Measurements from ENCODE around the gene RGS14.
"Not testable (repeated sequence)": the region's sequence is repeated elsewhere in the genome, so short reads cannot be mapped to it uniquely, and the experiment has no call there.

RGS14 gene

DNA sequence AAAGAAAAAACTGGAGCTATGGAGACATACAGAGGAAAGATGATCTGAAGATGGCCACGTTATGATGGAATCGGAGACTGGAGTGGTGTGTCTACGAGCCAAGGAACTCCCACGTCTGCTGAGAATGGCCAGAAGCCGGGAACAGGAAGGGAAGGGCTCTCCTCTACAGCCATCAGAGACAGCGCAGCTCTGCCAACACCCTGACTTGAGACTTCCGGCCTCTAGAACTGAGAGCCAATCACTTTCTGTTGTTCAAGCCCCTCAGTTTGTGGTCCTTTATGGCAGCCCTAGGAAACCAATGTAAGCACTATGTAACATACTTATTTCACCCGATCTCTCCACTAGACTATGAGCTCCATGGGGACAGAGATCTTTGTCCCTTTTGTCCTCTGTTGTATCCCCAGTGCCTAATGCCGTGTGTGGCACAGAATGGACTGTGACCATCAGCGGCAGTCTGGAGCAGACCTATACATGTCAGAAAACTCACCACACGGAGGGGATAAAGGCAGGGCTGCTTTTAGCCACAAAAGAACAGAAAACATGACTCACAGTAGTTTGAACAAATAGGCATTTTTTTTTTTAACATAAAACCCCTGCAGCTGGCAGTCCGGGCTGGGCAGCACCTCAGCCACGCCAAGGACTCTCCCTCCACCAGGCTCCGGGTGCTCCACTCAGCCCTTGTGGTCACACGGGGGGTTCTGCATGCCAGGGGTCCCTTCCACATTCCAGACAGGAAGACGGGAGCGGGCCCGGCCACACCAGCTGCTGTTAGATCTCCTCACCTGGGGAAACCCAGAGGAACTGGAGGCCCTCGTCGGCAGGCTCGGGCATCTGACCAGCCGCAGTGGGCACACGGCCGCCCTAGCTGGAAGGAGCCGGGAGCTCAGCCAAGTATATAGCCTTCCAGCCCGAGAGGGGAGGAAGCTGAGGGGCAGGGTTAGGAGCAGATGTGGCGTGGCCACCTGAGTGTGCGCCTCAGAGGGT, 29.9 kb upstream of the RGS14 start:
- no peak for DNase-seq

DNA sequence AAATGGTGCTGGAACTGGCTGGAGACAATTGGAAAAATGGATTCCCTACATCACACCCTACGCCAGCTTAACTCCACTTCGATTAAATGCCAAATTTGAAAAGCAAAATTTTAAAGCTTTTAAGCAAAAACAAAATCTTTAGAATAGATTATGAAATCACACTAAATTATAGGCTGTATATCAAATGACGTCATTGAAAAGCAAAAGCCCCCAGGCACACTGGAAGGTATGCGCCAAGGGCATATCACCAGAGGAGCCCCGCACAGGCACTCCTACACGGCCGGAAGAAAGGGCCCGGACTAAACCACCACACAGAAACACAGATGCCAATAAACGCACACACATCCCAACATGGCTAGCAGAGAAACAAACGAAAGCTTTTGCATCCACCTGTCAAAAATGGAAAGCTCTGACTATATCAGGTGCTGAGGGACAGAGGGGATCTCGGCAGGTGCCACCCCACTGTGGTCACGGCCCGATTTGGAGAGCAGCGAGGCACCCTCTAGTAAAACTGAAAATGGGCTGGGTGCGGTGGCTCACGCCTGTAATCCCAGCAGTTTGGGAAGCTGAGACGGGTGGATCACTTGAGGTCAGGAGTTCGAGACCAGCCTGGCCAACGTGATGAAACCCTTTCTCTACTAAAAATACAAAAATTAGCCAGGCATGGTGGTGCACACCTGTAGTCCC, 29.0 kb upstream of the RGS14 start:
- no peak for DNase-seq

DNA sequence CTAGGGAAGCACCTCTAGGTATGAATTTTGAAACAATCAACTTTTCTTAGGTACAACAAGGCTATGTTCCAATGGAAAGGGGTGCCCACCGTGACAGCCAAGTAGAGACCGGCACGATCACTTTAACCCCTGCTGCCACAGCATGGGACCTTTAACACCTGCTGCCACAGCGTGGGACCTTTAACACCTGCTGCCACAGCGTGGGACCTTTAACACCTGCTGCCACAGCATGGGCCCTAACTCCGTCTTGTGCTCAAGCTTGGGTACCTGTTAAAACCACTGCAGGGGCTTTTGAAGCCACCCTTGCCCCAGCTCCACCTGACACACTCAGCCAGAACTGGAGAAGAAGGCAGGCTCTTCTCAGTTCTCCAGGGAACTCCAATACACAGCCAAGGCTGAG, 27.8 kb upstream of the RGS14 start:
- DNase-seq = no peak

DNA sequence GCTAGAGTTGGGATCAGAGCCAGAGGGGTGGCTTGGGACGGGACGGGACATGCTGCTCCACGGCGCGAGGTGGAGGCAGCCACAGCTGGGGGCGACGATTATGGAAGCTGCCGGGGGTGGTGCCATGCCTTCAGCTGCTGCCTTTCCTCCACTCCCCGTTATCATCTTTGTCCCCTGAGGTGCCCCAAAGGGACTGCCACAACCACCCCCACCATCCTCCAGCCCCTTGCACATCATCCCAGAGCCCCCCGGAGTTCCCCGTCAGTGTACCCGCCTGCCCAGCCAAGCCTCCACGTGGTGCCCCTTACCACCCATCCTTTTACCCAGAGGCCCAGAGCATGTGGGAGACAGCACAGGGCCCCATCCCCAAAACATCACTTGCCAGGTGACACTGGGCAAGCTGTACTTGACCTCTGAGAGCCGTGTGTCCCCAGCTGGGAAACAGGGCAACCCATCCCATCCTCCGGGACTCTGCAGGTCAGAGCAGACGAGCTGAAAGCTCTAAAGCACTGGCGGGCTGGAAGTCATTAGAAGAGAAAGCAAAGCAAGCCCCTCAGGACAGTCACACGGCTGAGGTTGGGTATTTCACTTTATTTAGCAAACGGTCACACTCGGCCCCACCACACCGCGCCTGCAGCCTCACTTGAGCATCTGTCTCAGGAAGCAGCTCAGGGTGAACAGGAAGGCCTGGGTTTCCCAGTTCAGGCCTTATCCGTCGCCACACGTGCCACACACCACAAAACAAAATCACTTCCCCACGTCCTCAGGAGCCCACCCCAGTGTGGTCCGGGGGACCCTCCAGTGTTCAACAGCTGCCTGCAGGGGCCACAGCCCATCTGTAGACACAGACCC, 26.5 kb upstream of the RGS14 start:
- no peak for DNase-seq

DNA sequence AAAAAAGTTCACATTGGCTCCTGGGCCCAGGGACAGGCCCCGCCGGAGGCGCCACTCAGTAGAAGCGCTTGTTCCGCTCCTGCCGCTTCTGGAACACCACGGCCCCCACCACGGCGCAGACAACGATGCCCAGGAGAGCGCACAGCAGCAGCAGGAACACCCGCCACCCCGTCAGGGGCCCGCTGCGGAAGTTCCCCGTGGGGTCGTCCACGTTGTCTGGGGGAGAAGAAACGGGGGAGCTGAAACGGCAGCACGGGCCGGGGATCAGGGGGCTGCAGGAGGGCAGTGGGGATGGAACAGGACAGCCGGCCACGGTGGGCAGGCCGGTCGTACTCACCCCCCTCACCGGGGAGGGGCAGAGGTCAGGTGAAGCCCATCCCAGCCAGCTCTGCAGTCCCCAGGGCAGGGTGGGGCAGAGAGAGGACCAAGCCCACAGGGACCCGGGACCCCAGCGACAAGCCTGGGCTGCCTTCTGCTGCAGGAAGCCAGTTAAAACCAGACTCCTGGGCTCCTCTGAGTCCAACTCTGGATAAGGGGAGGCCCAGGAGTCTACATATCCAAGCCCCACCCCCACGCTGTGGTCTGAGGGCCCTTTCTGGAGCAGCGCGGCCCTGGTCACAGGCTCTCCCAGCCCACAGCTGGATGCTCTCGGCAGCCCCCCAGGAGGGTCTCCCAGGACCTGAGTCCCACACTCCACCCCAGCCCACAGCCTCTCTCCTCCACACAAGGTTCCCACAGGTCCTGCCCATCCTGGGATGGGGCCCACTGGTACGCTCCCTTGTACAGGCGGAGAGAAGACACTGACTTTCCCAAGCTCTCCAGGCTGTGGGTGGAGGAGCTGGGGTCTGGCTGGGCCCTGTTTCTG, 25.5 kb upstream of the RGS14 start:
- DNase-seq = no peak

DNA sequence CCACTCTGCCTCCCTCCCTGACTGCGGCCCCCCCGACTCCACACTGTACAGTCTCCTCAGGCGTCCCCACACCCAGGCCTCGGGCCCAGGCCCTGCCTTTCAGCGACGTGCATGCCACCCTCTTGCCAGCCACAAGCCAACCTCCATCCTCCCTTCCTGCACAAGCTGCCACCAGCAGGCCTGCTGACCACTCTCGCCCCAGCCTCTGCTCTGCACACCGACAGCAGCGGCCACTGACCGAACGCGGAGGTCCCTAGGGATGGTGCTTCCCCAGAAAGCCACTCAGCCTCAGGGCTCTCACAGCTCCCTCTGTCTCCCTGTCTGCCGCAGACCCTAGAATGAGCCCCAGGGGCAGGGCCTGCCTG, 24.8 kb upstream of the RGS14 start:
- no peak for DNase-seq

DNA sequence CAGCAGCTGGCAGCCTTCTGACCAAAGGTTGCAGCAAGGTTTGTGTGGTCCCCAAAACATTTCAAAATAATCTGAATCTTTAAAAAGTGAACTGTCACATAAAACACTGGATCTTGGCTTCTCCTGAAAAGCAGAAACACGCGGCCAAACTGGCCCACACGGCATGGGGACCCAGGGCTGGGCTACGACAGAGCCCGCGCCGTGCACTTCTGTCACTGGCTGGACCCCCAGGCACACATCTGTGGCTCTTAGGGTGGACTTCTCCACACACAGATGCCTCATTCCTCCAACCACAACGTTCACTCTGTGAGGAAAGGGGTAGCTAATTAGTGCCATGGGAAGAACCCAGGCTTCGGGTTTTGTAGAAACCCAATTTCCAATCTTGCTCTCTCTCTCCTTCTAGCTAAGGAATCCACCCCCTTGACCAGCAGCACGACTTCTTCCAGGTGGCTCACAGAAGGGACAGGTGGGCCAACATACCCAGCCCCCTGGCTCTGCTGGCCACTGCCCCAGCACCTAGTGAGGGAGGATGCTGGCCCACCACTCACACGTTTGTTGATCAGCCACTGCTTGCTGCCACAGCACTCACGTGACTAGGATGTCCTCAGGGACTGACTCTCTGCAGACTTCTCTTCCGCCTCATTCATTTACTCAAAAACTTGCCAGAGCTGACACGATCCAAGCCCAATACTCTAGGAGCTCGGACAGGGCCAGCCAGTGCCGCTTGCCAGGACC, 24.1 kb upstream of the RGS14 start:
- DNase-seq = no peak

DNA sequence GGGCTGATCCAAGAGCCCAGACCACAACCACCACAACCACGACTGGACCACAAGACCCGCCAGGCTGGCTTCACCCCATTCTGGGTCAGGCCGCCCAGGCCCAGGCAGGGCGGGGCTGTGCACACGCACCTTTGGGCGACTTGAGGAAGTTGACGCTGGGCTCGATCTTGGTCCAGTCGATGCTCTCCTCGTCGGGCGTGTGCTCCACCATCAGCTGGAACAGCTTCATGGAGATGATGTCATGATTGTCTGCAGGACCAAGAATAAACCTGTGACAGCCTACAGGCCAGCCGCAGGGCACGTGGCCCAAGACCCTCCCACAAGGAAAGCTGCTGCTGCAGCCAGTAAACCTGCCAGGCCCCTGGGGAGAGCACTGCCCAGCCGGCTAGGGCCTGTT, 23.6 kb upstream of the RGS14 start:
- DNase-seq = no peak

DNA sequence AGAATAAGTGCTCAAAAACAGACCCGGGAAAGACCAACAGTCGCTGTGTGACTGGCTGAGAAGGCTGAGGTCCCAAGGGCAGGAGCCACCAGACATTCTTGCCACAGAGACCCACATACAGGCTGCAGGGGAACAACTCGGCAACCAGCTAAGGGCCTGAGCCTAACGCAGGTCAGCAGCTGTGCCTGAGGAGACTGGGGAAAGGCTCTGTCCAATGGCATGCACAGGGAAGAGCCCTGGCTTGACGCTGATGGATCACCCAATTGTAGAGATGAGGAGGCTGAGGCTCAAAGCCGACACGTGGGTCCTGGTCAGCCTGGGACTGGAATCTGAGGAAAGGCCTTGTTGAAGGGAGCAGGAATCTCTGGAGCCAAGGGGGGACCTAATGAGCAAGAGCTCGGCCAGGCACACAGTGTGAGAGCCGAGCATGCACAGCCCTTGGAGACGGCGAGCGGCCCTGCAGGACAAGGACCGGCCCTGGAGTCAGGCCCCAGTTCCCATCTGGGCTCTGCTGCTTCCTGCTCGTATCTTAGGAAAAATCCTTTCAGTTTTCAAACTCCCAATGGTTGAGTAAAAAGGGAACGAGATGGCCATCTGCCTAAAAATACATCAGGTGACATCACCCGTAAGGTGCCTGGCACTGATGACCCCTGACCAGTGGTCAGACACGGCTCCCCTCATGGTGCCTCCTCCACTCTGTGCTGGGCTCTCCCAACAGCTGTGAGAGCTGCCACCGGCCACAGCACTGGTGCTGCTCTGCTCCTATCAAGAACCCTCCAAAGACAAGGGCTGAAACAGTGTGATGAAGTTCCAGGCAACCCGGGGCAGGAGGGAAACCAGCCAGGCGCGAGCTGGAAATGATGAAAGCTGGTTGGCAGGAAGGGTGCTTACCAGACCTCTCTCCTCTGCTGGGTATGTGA, 22.7 kb upstream of the RGS14 start:
- DNase-seq = no peak

DNA sequence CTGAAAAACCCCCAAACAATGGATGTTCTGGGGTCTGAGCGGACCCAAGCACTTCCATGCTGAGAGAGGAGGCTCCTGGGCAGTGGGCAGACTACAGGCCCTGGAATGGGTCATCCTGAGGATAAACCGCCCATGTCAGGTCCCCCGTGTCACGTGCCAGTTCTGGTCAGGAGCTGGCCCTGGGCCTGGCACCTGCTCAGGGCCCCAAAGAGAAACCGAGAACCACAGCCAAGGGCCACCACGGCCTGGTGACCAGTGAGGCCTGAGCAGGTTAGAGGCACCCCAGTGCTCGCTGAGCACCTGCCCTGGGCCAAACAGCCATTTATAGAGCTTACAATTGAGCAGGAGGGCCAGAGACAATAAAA, 22.0 kb upstream of the RGS14 start:
- no peak for DNase-seq

DNA sequence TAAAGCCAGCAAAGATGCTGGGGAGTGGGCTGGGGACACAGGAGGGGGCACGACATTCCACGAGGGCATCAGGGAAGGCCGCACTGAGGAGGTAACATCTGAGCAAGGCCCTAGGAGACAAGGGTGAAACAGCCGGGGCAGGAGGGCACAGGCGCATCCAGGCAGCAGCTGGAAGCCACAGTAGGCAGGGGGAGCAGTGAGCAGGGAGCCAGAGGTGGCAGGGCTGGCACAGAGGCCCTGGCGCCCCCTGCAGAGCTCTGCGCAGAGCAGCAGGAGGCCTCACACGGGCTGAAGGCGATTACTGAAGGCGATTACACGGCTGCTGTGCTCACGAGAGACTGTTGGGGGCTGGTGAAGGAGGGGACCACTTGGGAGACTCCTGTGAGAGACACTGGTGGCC, 21.6 kb upstream of the RGS14 start:
- peak in 1 of 5 experiments; percentile 57 for DNase-seq

DNA sequence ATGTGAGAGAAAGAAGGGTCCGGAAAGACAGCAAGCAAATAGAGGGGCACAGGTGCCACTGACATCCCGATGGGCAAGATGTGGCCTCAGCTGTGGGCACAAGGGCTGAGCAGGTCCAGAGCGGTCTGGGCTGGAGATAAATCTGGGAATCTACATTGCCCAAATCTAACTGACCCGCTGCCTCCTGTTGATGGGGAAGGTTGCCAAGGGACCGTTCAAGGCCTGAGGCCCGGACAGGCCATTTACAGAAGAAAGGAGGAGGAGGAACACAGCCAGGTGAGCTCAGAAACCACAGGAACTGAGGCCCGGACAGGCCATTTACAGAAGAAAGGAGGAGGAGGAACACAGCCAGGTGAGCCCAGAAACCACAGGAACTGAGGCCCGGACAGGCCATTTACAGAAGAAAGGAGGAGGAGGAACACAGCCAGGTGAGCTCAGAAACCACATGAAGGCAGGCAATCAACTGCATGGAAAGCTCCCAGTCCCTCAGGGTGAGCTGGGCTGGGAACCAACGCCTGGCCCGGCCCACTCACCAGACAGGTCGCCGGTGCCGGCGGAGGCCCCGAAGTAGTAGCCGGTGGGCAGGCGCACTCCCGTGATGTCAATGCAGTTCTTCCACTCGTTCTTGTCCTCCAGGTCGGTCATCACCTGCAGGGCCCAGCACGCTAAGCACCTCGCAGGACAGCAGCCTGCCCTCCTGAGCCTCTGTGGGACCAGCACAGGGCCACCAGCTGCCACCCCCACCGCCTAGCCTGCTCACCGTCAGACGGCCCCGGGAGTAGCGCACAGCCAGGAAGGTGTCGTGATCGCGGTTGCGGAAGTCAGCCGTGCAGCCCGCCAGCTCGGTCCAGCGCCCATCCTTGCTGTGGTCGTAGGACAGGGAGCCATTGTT, 20.9 kb upstream of the RGS14 start:
- no peak for DNase-seq

DNA sequence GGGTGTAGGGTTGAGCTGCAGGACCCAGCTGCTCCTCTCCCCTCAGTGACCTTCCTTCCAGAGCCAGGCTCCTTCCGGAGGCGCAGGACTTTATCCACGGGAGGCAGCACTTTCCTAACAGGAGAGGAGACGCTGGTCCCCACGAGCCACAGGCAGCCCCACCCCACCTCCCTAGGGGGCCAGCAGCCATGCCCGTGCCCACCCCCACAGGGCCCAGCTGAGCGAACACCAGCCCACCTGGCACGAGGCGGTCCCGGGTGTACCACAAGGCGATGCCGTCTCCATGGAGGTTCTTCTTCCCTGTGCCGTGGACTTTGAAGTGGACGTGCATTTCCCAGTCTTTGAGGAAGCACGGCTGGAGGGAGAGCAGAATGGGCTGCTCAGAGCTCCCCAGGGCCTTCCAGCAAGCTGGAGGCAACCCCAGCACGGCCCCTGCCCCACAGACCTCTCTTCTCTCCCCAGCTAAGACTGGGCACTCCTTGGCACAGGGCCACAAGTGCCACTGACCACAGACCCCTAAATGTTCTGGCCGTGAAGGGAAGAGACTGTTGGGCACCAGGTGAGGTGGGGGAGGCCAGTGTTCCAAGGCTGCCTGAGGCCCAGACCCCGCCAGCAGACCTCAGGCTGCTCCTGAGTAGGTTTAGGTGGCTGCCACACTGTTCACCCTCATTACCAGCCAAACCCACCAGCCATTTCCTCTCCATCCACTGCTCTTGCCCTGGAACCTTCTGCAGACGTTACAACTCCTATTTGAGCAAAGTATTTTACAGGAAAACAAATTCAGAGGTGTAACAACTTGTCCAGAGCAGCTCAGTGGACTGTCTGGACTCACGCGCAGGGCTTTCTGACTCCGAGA, 19.2 kb upstream of the RGS14 start:
- DNase-seq = no peak

DNA sequence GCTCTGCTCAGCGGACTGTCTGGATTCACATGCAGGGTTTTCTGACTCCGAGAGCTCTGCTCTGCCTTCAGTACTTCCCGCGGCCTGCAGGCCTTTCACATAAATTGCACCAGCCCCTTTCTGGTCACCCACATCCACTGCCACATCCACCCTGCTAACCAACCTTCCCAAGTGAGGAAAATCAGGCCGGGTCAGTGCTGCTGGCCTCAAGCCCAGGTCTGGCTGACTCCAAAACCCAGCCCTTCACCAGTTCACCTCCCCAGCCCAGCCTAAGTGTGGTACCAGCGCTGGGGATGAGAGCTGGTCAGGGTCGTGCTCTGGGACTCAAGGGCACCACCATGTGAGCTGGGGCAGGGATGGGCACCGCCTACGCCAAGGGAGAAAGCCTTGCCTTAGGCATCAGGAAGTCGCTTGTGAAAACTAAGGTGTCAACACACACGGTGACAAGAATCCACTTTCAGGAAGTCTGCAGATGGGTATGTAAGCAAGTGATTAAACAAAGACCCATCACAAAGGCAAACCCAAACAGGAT, 18.6 kb upstream of the RGS14 start:
- DNase-seq = no peak

DNA sequence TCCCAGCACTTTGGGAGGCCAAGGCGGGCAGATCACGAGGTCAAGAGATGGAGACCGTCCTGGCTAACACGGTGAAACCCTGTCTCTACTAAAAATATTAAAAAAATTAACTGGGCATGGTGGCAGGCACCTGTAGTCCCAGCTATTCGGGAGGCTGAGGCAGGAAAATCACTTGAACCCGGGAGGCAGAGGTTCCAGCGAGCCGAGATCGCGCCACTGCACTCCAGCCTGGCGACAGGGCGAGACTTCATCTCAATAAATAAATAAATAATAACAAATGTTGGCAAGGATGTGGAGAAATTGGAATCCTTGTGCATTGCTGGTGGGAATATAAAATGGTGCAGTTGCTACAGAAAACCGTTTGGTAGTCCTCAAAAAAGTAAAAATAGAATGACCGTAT, 14.7 kb upstream of the RGS14 start:
- not testable (repeated sequence) for DNase-seq

DNA sequence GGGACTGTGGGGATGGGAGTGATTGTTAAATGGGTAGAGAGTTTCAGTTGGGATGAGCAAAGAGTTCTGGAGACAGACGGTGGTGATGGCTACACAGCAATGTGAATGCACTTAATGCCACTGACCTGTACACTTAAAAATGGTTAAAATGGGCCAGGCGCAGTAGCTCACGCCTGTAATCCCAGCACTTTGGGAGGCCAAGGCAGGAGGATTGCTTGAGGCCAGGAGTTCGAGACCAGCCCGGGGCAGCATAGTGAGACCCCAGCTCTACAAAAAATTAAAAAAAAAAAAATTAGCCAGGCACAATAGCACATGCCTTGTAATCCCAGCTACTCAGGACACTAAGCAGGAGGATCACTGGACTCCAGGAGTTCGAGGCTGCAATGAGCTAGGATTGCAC, 13.9 kb upstream of the RGS14 start:
- no peak for DNase-seq

DNA sequence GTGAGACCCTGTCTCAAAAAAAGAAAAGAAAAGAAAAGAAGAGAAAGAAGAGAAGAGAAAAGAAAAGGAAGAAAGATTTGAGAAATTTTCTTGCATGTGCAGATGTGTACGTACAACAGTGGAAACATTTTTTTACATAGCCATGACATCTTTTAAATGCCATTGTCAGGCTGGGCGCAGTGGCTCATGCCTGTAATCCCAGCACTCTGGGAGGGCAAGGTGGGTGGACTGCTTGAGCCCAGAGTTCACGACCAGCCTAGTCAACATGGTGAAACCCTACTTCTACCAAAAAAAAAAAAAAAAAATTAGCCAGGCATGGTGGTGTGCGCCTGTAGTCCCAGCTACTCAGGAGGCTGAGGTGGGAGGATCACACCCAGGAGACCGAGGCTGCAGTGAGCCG, 12.8 kb upstream of the RGS14 start:
- no peak for DNase-seq

DNA sequence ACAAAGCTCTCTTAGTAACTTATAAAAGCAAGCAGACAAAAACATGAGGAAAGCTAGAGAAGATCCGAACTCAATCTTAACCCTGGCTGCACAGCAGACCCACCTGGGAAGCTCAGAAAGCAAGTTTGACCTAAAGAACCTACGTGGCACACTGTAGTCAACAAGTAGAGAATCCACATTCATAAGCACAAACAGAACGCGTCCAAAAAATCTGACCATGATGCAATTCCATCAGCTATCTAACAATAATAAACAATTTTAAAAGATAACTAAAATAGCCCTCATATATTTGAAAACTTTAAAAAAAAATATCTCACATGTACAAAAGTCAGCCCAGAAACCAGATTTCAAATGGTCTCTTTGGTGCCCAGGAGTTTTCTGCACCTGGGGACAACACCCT, 10.9 kb upstream of the RGS14 start:
- DNase-seq = no peak
